Activated CD4-positive, alpha-beta T cell treated with anti-CD3 and anti-CD28 coated beads, Interleukin-2, amount 10 ng/mL, durations not matched to agents 7 days and 5 days (primary cell): Measurements from ENCODE around the gene ZNF430. TPM values are rescaled to one million over a fixed set of nuclear protein-coding genes. Genes with fewer than 3 reads are reported as not detected.

ENCODE experiments used
- CTCF ChIA-PET: fragments of 350-600 bp; sonication (Branson Sonifier 250); formaldehyde crosslinking; loops from one replicate; lab custom pipeline; 2021; ENCODE audit warnings: antibody characterized with exemption; lab: Charles Lee
- POLR2A ChIA-PET: fragments of 350-600 bp; sonication (Branson Sonifier 250); formaldehyde crosslinking; loops from one replicate; lab custom pipeline; 2021; ENCODE audit warnings: antibody characterized with exemption; lab: Charles Lee
- DNase-seq: peaks from one replicate; pipeline ENCODE4 v3.0.0-alpha.2; 2020
- H3K27ac Mint-ChIP-seq: one replicate; pipeline ENCODE4 v1.8.0; 2021; ENCODE audit warnings: mild to moderate bottlenecking, moderate library complexity, mixed read lengths
- H3K27me3 Mint-ChIP-seq: one replicate; pipeline ENCODE4 v1.8.0; 2021; ENCODE audit warnings: mixed read lengths
- H3K36me3 Mint-ChIP-seq: one replicate; pipeline ENCODE4 v1.8.0; 2021; ENCODE audit warnings: low read depth, mixed read lengths
- H3K4me1 Mint-ChIP-seq: one replicate; pipeline ENCODE4 v1.8.0; 2021; ENCODE audit warnings: mixed read lengths
- H3K4me3 Mint-ChIP-seq: one replicate; pipeline ENCODE4 v1.8.0; 2021; ENCODE audit warnings: mild to moderate bottlenecking, moderate library complexity, mixed read lengths
- H3K9me3 Mint-ChIP-seq: one replicate; pipeline ENCODE4 v1.8.0; 2021; ENCODE audit warnings: mixed read lengths
- total RNA-seq, 2 experiments: library from RNA; stranded (reverse); gene quantifications; one replicate each; pipeline ENCODE4 v1.2.3, GENCODE V29; 2021

ZNF430 gene
- total RNA-seq, 2 experiments from 2014 or later, result 24.6 to 26.2 TPM

GRCh38 chr19:21082011-21082975 is 61.8 kb downstream of the ZNF430 start, which contains the start of gene ZNF714:
Gene ZNF714, plus strand, starts transcription at chr19:21082203. Its CDS starts 16,066 bp downstream, at chr19:21098269.
- peak; percentile 90 for DNase-seq
- POLR2A ChIA-PET, result no interaction called here
- Mint-ChIP-seq H3K4me1 (peaks cover 26% of the 10 kb centered on the region), H3K36me3 (peaks cover 54% of the 10 kb centered on the region), H3K27ac (peak within 1 kb of the TSS; percentile 99), H3K9me3 (peaks cover 3% of the 10 kb centered on the region), H3K27me3 (no peaks in the 10 kb centered on the region), H3K4me3 (peak within 1 kb of the TSS; percentile 99)
- CTCF ChIA-PET, result interaction anchor here (0.7 kb wide), 1 partner anchor 10 kb away, joined by 5 read pairs; no protein-coding TSS in a partner anchor

- Mint-ChIP-seq H3K4me1 (peaks cover 26% of the 10 kb centered on the region), H3K36me3 (peaks cover 61% of the 10 kb centered on the region), H3K9me3 (peaks cover 3% of the 10 kb centered on the region), H3K27me3 (no peaks in the 10 kb centered on the region), H3K4me3 (no peak overlapping the region), H3K27ac (no peak overlapping the region)
- no peak for DNase-seq
- ChIA-PET CTCF (interaction anchor here (0.6 kb wide), 2 partner anchors 12 to 86 kb away, joined by 3 to 4 read pairs; no protein-coding TSS in a partner anchor), POLR2A (interaction anchor here (0.6 to 0.7 kb wide), 2 partner anchors 157 to 1354 kb away, joined by 3 to 4 read pairs; no protein-coding TSS in a partner anchor)
These were observed 63.9 kb downstream of the ZNF430 start for GRCh38 chr19:21084343-21084742.

- Mint-ChIP-seq H3K27ac (no peak overlapping the region), H3K27me3 (no peaks in the 10 kb centered on the region), H3K36me3 (peaks cover 71% of the 10 kb centered on the region), H3K4me1 (peaks cover 19% of the 10 kb centered on the region), H3K4me3 (no peak overlapping the region), H3K9me3 (peaks cover 6% of the 10 kb centered on the region)
- POLR2A ChIA-PET, result no interaction called here
- DNase-seq, result no peak
- CTCF ChIA-PET, result no interaction called here
These were observed 67.4 kb downstream of the ZNF430 start for GRCh38 chr19:21087871-21088270.

- POLR2A ChIA-PET, result no interaction called here
These were observed 71.7 kb downstream of the ZNF430 start for GRCh38 chr19:21092109-21092508.

GRCh38 chr19:21094347-21095025 is 74.0 kb downstream of the ZNF430 start:
- peaks cover 61% of the 10 kb centered on the region for H3K36me3 Mint-ChIP-seq

More at GRCh38 chr19:21092109-21092508, 71.7 kb downstream of the ZNF430 start:
- DNase-seq, result no peak
- CTCF ChIA-PET, result no interaction called here
- H3K9me3 Mint-ChIP-seq, result peaks cover 11% of the 10 kb centered on the region
- H3K27me3 Mint-ChIP-seq, result no peaks in the 10 kb centered on the region
- H3K4me3 Mint-ChIP-seq, result no peak overlapping the region
- H3K27ac Mint-ChIP-seq, result no peak overlapping the region
- no peaks in the 10 kb centered on the region for H3K4me1 Mint-ChIP-seq
- peaks cover 56% of the 10 kb centered on the region for H3K36me3 Mint-ChIP-seq

GRCh38 chr19:21098291-21098690 is 77.8 kb downstream of the ZNF430 start:
- H3K4me3 Mint-ChIP-seq, result no peak overlapping the region
- peaks cover 62% of the 10 kb centered on the region for H3K36me3 Mint-ChIP-seq
- H3K9me3 Mint-ChIP-seq, result peaks cover 8% of the 10 kb centered on the region
- no peak for DNase-seq
- ChIA-PET POLR2A (no interaction called here), CTCF (no interaction called here)
- H3K4me1 Mint-ChIP-seq, result peaks cover 2% of the 10 kb centered on the region
- no peak overlapping the region for H3K27ac Mint-ChIP-seq
- no peaks in the 10 kb centered on the region for H3K27me3 Mint-ChIP-seq

More at GRCh38 chr19:21094347-21095025, 74.0 kb downstream of the ZNF430 start:
- no peaks in the 10 kb centered on the region for H3K27me3 Mint-ChIP-seq
- DNase-seq, result no peak
- H3K4me1 Mint-ChIP-seq, result no peaks in the 10 kb centered on the region
- no peak overlapping the region for H3K27ac Mint-ChIP-seq
- CTCF ChIA-PET, result no interaction called here
- H3K4me3 Mint-ChIP-seq, result no peak overlapping the region
- peaks cover 11% of the 10 kb centered on the region for H3K9me3 Mint-ChIP-seq
- POLR2A ChIA-PET, result no interaction called here

GRCh38 chr19:21101521-21102242 is 81.2 kb downstream of the ZNF430 start:
- DNase-seq, result no peak
- Mint-ChIP-seq H3K4me3 (no peak overlapping the region), H3K4me1 (peaks cover 2% of the 10 kb centered on the region), H3K27me3 (no peaks in the 10 kb centered on the region), H3K27ac (no peak overlapping the region), H3K9me3 (no peaks in the 10 kb centered on the region), H3K36me3 (peaks cover 65% of the 10 kb centered on the region)
- ChIA-PET CTCF (no interaction called here), POLR2A (no interaction called here)

GRCh38 chr19:21109116-21109515 is 88.7 kb downstream of the ZNF430 start:
- no peaks in the 10 kb centered on the region for H3K4me1 Mint-ChIP-seq
- no peak overlapping the region for H3K4me3 Mint-ChIP-seq
- no peak for DNase-seq
- CTCF ChIA-PET, result no interaction called here
- H3K36me3 Mint-ChIP-seq, result peaks cover 78% of the 10 kb centered on the region
- H3K9me3 Mint-ChIP-seq, result peaks cover 30% of the 10 kb centered on the region
- no peaks in the 10 kb centered on the region for H3K27me3 Mint-ChIP-seq
- no peak overlapping the region for H3K27ac Mint-ChIP-seq
- POLR2A ChIA-PET, result no interaction called here

Other genes starting within 250 kb of the ZNF430 start
- gene ZNF66, start 244.4 kb upstream of the ZNF430 start, total RNA-seq, result 10 to 100 TPM; 11.8 to 14.0 TPM
- gene ZNF85, start 97.4 kb upstream of the ZNF430 start, total RNA-seq, result 10 to 100 TPM; 20.6 to 24.2 TPM
- gene ZNF714, start 61.5 kb downstream of the ZNF430 start, total RNA-seq, result 10 to 100 TPM; 22.0 to 24.7 TPM
- gene ZNF431, start 121.4 kb downstream of the ZNF430 start, total RNA-seq, result 10 to 100 TPM; 20.2 to 25.8 TPM